HG03378 (cell line): Measurements from ENCODE around the gene OSBPL3.
"Not testable (repeated sequence)": the region's sequence is repeated elsewhere in the genome, so short reads cannot be mapped to it uniquely, and the experiment has no call there.

Source experiments
- ATAC-seq: cut with Tn5 transposase; IDR thresholded peaks from one replicate; pipeline ENCODE4 v1.9.1; 2021; ENCODE audit warnings: mild to moderate bottlenecking, moderate library complexity; ENCODE audit not compliant: unreplicated experiment

The OSBPL3 gene

DNA sequence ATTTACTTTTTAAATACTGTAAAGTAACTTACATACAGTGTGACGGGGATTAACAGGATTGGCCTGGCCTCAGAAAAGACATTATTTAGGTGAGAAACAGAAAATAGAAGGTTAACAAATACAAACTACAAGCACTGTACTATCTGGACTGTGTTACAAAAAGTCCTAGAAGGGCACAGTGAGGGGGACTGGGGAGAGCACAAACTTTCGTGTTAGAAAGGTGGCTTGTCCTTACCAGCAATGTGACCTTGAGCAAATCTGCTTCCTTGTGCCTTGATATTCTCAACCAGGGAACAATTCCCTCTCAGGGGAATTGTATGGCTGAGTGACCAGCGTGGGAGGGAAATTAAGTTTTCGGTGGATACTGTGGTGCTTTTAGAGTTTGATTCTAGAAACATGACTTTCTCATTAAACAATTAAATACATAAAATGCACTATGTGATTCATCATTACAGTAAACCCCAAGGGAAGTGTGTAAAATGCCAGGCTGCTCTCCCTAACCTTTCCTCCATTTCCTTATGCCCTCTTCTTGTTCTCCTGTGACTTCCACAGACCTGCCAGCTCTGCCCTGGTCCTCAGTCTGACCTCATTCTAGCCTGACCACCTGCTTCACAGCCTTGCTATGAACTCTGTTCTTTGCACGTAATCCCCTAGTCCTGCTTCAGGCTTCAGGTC is 57.7 kb downstream of the OSBPL3 start:
- no peak for ATAC-seq

DNA sequence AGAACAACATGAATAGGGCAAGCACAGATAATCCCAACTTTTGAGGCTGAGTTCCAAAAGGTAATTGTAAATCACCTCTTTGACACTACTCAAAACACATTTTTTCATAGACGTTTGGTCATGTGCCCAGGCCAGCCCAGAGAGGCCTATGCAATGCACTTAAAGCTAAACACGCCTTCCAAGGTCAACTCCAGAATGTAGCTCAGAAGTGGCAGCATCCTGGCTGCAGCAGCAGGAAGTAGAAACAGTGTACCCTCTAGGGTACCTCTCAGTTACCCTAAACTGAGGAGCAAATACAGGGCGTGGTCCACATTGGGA is 58.7 kb downstream of the OSBPL3 start:
- ATAC-seq = no peak

DNA sequence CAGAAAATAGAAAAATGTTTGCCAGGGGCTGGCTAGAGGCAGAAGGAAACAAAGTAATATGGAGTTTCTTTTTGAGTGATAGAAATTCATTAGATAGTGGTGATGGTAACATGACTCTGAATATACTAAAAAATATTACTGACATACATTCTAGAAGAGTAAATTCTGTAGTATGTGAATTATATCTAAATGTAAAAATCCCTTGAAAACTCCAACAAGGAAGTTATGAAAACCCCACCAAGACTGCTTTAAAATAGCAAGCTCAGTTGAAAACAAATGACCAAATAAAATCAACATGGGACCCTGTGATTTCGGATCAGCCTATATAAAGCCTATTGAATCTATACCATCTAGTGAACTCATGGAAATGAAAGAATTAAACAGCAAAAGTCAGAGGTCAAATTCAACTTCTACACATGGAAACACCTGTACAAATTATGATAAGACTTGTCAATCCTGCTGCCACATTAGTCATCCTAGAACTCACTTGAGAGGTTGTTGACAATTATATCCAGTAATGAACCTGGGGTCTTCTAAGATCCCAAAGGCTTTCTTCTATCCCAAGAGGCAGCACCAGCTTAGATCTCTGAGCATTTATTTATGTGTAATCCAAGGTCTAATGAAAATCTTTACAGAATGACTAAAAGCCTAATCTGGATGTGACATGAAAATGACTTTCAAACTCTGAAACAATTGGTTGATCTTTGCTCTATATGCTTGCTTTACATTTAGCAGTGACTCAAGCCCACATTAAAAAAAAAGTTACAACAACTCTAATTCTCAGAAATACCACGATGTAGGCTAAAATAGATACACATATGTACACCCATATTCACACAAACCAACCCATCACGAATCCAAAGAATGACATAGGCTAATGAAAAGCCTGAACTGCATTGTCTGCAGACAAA is 59.3 kb downstream of the OSBPL3 start:
- ATAC-seq = no peak

DNA sequence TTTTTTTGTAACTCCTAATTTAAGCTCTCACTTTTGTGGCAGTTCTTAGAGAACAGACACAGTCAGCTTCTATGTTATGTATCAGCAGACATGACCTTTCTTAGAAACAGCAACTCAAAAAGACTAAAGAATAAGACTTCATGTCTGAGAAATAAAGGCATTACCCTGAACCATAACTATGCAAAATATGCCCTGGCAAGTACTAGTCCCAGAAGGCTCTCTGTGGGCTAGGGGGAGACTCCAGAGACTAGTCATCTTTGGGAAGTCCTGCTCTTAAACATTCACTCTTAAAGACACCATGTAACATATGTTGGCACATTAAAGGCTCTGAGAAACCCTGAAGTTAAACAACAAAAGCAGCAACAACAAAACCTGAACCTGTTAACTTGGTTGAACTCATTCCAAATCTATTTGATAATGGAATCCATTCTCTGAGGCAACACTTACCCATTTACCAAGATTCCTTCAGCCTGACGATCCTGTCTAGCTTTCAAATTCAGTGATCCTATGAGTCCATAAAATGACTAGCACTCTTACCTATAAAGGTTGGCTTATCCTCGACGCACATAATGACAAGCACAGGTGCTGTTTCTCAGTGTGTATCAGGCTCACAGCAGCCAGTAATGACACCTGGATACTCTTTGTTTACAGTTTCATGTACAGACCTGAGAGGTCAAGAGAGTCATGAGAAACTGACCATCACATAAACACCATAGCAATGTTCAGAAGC is 62.3 kb downstream of the OSBPL3 start:
- no peak for ATAC-seq

DNA sequence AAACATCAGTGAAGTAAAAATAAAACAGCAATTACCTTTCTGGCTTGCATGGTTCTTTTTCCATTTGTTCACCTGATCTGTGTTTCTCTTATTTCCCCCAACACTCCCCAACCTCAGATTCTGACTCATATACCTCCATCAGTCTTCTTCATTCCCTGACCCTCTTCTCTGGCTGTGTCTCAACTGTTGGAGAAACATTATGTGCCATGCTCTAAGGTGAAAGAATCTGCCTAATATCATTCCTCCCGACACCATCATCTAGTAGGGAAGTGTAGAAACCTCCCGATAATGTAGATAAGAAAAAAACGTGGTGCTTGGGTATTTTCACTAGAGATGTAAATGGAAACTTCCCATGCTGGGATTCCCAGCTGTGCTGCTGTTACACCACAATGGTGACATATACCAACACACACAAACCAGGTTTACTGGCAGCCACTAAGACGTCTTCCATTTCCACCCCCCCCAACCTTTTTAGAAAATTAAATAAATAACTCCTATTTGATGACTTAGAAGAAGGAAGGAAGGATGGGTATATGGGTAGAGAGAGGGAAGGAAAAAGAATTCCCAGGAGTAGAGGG is 63.4 kb downstream of the OSBPL3 start:
- no peak for ATAC-seq

DNA sequence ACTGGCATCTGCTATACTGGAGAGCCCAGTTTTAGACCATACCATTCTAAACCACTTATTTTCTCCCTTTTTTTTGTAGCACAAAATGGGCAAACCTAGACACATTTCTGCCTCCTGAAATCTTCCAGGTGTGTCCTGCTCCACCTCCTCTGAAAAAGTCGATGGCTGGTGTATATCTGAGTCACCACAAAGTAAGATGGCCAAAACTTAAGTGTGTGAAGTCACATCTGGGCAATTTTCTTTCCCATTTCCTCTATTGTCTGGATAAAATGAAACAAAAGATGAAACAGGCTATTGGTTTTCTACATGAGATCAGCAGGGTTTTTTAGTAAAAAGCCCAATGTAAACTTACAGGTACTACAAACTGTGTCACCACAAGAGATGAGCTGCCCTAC is 65.5 kb downstream of the OSBPL3 start:
- ATAC-seq = no peak

DNA sequence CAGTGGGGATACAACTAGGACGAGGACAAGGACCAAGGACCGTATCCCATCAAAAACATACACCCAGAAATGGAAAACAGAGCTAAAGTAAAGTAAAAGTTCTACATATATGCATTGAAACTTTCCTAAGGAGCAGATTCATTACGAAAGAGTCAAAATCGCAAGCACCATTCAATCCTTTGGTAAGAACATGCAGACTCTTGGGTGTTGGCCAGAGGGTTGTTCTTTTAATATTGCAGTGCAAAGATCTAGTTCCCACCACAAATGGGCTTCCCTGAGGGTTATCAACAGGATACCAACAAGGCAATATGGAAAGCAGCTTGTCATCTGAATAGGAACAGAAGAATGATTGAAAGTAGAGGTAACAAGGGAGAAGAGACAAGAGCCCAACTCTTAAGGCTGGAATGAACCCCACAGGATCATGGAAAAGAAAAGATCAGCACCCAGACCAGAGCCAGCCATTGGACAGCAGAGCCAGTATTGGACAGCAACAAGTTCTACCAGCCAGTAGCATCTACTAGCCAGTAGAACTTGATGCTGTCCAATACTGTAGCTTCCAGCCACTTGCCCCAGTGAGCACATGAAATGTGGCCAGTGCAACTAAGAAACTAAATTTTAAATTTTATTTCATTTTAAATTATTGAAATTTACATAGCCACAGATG is 66.0 kb downstream of the OSBPL3 start:
- ATAC-seq = no peak

DNA sequence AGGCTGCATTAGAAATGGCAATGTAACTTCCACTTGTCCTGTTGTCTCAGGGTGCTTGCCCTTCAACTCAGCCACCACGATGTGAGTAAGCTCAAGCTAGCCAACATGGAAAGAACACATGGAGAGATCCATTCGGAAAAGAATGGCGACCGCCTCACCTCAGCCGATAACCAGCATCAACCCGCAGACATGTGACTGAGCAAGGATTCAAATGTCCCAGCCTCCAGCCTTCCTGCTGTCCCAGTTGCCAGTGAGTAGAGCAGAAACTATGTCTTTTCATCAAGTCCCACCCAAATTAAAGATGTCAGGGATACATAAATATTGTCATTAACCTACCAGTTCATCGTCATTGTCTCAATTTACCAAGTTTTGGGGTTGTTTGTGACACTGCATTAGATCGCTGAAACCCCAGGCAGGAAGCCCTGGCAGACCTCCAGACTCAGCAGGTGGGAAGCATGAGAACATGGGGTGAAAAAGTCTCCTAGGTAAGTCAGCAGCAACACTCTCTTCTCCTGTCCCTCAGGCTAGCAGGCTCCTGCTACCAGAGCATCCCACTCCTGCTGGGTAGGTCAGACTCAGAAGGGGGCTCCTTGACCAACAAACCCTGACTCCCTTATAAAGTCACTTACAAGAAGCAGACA is 67.0 kb downstream of the OSBPL3 start:
- ATAC-seq = no peak

DNA sequence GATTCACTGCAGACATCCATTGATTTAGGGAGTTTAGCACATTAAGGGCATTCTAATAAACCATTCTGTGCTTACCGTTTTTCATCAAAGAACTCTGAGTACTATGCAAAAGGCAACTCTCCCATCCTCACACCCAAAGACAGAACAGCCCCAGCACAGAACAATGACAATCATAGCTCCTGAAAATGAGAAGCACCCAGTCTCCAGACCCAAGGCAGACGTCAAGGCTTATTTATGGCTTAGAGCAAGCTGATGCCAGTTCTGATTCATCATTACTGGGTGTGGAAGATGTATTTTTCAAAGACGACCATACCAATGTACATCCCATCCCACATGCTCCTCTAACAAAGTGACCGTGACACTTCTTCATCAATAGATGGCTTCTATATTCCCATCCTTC is 67.6 kb downstream of the OSBPL3 start:
- ATAC-seq = no peak

DNA sequence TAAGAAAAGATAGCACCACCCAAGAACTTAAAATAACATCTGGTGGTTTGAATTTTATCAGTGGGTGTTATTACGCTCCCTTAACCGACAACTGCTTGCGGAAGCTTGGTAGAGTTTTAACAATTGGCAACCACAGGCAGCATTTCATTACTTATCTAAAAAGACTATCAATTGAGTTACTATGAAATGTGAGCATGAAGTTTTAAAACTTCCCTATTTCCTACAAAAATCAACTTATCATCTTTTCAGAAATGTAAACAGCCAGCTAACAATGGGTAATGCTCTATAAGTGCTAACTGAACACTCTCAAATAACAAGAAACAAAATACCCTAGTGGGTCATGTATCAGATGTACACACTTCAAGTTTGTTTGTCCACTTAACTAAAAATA is 68.8 kb downstream of the OSBPL3 start:
- peak; percentile 52 for ATAC-seq

DNA sequence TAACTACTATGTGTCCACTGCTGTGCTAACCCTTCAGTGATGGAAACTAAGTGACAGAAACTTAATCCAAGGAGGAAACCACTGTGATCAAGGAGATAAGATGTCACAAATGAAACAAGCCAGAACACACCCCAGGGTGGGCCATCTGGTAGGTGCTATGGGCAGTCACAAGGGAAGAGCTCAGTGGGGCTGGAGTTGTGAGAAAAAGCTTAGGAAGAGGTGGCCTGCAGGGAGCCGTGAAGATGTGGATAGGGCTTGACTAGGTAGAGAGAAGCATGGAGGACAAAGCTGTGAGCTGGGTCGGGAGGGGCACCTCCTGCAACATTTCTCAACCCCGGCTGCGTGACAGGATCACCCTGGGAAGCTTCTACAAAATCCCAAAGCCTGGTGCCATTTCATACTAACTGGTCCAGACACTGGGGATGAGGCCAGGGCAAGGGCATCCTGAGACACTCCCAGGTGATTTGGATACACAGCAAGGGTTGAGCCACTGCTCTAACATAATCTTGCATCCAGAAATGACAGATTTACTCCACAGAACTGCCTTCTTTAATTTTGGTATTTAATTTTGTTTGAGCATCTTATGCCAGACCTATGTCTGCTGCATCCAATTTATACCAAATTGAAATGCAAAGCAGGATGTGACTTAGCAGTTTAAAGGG is 69.3 kb downstream of the OSBPL3 start:
- ATAC-seq = no peak

DNA sequence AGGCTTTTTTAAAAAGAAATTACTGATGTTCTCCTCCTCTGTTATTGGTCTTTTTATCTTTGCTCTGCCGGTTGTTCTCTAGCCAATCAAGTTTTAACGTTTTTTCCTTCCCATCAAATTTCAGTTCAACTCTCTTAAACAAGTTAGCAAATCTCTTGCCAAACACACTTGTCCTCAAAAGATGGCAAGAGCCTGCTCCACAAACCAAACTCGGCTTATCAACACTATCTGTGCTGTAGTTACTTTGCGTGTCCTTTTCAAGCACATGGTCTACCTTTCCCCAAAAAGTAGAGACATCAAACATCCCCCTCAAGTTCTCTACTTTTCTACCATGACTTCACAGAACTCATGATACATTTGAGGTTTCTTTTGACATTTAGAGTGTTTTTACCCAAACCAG is 71.3 kb downstream of the OSBPL3 start:
- no peak for ATAC-seq

DNA sequence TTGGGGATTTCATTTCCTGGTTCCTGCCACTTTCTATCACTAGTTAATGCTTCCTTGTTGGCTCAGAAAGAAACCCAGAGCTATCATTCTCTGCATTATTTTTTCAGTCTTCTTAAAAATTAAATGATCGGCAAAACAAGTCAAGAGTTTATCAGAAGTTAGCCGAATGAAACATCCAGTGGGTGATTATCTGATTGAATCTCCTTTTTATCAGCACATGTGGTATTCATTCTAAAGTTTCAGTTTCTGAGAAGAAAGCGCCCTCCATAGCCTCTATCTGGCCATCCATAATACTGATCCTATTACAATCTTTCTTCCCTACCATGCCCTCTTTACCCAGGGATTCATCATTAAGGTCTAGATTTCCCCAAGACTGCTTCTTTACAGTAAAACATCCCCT is 71.8 kb downstream of the OSBPL3 start:
- no peak for ATAC-seq

DNA sequence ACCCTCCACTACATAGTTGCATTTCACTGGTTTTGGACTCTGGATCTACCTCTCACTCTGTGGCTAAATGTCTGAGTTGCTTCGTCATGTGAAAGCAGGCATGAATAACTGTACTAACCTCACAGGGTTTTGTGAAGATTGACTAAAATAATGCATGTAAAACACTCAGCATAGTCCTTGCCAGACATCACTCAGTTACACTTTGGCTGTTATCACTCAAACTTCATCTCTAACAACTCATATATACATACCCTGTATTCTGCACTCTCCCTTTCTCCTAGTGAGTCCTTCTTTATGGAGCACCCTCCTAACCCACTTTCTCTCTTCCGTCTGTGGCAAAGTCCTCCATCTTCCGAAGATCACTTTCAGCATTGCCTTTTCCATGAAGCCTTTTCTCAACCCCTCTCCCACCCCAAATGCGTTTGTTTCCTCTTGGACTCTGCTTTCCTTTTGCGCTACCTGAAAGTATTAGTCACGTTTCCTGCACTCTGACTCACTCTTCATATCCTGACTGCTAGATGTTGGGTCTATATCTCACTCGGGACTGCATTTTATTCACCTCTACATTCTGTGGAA is 72.6 kb downstream of the OSBPL3 start:
- ATAC-seq = peak; percentile 54

DNA sequence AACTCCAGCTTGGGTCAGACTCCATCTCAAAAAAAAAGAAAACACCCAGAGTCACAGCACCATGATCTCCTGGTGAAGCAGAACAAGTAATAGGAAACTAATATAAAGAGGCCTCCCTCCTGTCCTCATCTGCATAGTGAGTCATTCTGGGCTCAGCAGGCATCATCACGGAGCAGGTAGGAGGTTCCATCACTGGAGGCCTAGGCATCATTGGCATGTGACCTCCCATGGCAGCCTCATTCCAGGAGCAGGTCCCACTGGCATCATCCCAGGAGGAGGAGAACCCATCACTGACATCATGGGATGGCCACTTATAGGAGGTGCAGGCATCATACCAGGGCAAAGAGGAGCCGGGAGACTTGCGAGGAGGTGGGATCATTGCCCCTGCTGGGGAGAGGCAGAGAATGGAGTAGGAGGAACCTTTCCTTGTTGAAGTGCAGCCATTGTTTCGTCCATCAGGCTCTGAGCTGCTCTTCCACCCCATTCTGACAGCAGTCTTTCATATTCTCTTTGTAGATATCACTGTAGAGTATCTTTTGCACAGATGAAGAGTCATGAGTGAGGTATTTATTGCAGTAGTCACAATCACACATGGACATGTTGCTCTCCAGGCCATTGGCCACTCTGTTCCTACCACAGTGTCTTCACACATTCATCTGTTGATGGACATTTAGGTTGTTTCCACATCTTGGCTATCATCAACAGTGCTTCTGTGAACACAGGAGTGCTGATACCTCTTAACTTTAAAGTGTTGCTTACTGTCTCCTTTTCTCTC is 73.8 kb downstream of the OSBPL3 start:
- no peak for ATAC-seq

DNA sequence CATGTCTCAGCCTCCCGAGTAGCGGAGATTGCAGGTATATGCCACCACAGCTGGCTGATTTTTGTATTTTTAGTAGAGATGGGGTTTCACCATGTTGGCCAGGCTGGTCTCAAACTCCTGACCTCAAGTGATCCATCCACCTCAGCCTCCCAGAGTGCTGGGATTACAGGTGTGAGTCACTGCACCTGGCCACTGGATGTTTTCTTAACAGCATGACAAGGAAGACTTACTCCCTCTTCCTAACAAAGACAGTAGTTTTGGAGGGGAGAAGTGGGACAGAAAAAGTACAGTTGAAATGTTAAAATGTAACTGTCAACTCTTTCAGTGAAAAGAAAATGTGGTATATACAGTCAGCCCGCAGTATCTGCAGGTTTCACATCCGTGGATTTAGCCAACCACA is 76.0 kb downstream of the OSBPL3 start:
- ATAC-seq = not testable (repeated sequence)

DNA sequence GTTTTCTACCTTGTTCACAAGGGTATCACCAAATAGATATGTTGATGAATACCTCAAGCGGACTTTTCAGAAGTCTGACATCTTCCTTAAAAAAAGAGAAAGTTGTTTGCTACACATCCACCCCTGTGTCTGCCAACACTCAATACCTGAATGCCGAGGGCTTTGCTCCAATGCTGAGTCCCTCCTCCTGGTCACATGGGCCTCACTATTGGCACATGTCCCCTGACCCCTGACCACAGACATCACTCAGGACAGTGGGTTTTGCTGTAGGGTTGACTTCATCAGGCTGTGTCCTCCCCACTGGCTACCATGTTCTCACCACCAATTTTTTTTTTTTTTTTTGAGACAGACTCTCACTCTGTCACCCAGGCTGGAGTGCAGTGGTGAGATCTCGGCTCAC is 76.4 kb downstream of the OSBPL3 start:
- no peak for ATAC-seq

DNA sequence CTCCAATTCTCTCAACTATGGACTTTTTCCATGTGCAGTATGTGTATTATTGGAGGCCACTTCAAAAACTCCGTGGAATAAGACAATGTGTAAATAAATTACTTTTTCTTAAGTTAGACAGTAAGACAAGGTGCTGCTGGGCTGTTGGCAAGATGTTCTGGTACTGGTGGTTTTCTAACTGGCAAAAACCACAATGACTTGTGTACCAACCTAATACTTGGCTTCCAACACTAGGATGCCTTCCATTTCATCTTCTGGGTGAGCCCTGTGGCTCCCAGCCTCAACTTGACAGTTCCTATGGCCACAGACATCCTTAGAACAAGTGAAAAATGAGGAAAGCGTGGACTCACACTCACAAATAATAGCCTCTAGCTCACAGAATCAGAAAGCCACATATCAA is 77.0 kb downstream of the OSBPL3 start:
- ATAC-seq = no peak

DNA sequence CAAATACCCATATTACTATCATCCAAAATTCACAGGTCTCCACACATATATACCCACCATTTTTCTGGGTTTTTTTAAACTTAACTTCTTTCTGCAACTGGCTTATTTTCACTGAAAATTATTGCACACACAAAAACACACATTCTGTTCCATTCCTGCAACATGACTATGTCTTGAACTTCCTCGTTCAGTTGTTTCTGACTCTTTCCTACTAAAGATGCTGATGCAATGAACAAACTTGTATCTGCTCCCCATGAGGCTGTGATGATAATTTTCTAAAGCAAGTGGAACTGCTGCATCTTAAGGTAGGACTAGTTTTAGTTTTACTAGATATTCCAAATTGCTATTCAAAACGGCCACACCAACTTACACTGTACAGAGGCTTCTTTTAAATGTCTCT is 77.7 kb downstream of the OSBPL3 start:
- no peak for ATAC-seq
